Measurements from ENCODE around the gene SLC12A4. TPM values are rescaled to one million over a fixed set of nuclear protein-coding genes. Genes with fewer than 3 reads are reported as not detected.

SLC12A4 gene
- total and polyA plus RNA-seq, 2 of the 13 experiments (the other 11 are each of a cell fraction or from before 2014, with no cell fraction given) = 65.1 to 84.3 TPM

DNA sequence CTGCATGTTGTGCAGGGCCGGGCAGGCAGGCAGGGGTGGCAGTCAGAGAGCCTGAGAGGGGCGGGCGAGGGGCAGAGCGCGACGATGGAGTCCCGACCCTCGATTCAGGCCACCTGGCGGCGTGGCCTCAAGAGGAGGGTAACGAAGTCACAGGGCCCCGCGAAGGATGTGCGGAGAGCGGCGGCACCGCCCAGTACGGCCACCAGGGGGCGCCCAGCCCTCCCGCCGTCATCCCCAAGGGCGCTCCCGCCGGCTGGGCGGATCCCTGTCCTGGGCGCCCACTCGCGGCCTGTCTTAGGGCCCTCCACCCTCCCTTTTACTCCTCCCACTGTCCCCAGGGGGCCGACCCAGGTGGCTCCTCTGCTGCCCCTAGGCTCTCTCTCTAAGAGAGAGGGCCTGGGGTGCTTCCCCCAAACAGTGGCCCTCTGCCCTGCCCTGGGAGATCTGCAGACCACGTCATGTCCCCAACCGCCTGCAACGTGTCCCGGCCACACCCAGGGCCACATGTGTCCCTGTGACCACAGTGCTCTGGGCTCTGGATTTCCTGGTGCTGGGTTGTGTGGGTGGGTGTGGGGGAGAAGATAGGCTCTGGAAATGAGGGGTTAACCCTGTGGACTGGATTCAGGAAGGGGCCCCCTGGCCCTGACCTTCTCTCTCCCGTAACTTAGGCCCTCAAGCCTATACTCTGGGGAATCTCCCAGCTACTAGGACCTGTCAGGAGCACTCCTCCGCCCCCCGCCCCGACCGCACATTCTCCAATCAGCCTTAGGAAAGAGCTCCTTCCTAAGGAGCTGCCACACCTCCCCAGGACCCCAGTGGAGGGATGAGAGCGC lies 25.0 kb upstream of the SLC12A4 start (continued):
- TF ChIP-seq CREM (IDR thresholded peaks at IDR 0.05) (no peak), CREM (CRISPR knock-in tag; IDR thresholded peaks at IDR 0.05) (no peak), HNF4G (IDR thresholded peaks at IDR 0.05; ENCODE audit: borderline replicate concordance, low read depth, low read length) (no peak), HNF4G (CRISPR knock-in tag; IDR thresholded peaks at IDR 0.05; ENCODE audit: borderline replicate concordance, low read depth) (no peak), STAT5B (CRISPR knock-in tag; IDR thresholded peaks at IDR 0.05) (no peak), NFYC (CRISPR knock-in tag; IDR thresholded peaks at IDR 0.05) (peak; percentile 30; the same call in 1 of the 2 replicates), THYN1 (CRISPR knock-in tag; IDR thresholded peaks at IDR 0.05; ENCODE audit: borderline replicate concordance, low read depth) (no peak), ZNF589 (CRISPR knock-in tag; conservative IDR thresholded peaks at IDR 0.05) (peak; percentile 52; the same call in 1 of the 2 replicates), PITX1 (CRISPR knock-in tag; IDR thresholded peaks at IDR 0.05) (peak; percentile 29), ZNF550 (CRISPR knock-in tag; IDR thresholded peaks at IDR 0.05; ENCODE audit: borderline replicate concordance) (no peak), KDM2A (CRISPR knock-in tag; IDR thresholded peaks at IDR 0.05; ENCODE audit: borderline replicate concordance, low read depth) (peak; percentile 97), KAT7 (CRISPR knock-in tag; IDR thresholded peaks at IDR 0.05; ENCODE audit: borderline replicate concordance) (peak; percentile 90; the same call in 1 of the 2 replicates), NCOA1 (CRISPR knock-in tag; IDR thresholded peaks at IDR 0.05) (no peak)
- TF ChIP-seq, protein P1, sequence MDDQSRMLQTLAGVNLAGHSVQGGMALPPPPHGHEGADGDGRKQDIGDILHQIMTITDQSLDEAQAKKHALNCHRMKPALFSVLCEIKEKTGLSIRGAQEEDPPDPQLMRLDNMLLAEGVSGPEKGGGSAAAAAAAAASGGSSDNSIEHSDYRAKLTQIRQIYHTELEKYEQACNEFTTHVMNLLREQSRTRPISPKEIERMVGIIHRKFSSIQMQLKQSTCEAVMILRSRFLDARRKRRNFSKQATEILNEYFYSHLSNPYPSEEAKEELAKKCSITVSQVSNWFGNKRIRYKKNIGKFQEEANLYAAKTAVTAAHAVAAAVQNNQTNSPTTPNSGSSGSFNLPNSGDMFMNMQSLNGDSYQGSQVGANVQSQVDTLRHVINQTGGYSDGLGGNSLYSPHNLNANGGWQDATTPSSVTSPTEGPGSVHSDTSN (CRISPR knock-in tag; IDR thresholded peaks at IDR 0.05; ENCODE audit: borderline replicate concordance) = no peak
- TF ChIP-seq, protein P2, sequence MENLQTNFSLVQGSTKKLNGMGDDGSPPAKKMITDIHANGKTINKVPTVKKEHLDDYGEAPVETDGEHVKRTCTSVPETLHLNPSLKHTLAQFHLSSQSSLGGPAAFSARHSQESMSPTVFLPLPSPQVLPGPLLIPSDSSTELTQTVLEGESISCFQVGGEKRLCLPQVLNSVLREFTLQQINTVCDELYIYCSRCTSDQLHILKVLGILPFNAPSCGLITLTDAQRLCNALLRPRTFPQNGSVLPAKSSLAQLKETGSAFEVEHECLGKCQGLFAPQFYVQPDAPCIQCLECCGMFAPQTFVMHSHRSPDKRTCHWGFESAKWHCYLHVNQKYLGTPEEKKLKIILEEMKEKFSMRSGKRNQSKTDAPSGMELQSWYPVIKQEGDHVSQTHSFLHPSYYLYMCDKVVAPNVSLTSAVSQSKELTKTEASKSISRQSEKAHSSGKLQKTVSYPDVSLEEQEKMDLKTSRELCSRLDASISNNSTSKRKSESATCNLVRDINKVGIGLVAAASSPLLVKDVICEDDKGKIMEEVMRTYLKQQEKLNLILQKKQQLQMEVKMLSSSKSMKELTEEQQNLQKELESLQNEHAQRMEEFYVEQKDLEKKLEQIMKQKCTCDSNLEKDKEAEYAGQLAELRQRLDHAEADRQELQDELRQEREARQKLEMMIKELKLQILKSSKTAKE (CRISPR knock-in tag; IDR thresholded peaks at IDR 0.05; ENCODE audit: borderline replicate concordance) = 0 out of 2 replicates have a peak, but pooled peaks have one; percentile 21
- TF ChIP-seq, protein P3, sequence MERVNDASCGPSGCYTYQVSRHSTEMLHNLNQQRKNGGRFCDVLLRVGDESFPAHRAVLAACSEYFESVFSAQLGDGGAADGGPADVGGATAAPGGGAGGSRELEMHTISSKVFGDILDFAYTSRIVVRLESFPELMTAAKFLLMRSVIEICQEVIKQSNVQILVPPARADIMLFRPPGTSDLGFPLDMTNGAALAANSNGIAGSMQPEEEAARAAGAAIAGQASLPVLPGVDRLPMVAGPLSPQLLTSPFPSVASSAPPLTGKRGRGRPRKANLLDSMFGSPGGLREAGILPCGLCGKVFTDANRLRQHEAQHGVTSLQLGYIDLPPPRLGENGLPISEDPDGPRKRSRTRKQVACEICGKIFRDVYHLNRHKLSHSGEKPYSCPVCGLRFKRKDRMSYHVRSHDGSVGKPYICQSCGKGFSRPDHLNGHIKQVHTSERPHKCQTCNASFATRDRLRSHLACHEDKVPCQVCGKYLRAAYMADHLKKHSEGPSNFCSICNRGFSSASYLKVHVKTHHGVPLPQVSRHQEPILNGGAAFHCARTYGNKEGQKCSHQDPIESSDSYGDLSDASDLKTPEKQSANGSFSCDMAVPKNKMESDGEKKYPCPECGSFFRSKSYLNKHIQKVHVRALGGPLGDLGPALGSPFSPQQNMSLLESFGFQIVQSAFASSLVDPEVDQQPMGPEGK (CRISPR knock-in tag; IDR thresholded peaks at IDR 0.05) = peak; percentile 84
- TF ChIP-seq, protein P4, sequence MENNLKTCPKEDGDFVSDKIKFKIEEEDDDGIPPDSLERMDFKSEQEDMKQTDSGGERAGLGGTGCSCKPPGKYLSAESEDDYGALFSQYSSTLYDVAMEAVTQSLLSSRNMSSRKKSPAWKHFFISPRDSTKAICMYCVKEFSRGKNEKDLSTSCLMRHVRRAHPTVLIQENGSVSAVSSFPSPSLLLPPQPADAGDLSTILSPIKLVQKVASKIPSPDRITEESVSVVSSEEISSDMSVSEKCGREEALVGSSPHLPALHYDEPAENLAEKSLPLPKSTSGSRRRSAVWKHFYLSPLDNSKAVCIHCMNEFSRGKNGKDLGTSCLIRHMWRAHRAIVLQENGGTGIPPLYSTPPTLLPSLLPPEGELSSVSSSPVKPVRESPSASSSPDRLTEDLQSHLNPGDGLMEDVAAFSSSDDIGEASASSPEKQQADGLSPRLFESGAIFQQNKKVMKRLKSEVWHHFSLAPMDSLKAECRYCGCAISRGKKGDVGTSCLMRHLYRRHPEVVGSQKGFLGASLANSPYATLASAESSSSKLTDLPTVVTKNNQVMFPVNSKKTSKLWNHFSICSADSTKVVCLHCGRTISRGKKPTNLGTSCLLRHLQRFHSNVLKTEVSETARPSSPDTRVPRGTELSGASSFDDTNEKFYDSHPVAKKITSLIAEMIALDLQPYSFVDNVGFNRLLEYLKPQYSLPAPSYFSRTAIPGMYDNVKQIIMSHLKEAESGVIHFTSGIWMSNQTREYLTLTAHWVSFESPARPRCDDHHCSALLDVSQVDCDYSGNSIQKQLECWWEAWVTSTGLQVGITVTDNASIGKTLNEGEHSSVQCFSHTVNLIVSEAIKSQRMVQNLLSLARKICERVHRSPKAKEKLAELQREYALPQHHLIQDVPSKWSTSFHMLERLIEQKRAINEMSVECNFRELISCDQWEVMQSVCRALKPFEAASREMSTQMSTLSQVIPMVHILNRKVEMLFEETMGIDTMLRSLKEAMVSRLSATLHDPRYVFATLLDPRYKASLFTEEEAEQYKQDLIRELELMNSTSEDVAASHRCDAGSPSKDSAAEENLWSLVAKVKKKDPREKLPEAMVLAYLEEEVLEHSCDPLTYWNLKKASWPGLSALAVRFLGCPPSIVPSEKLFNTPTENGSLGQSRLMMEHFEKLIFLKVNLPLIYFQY (CRISPR knock-in tag; IDR thresholded peaks at IDR 0.05; ENCODE audit: borderline replicate concordance) = peak; percentile 71
- TF ChIP-seq, protein P5, sequence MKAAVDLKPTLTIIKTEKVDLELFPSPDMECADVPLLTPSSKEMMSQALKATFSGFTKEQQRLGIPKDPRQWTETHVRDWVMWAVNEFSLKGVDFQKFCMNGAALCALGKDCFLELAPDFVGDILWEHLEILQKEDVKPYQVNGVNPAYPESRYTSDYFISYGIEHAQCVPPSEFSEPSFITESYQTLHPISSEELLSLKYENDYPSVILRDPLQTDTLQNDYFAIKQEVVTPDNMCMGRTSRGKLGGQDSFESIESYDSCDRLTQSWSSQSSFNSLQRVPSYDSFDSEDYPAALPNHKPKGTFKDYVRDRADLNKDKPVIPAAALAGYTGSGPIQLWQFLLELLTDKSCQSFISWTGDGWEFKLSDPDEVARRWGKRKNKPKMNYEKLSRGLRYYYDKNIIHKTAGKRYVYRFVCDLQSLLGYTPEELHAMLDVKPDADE (CRISPR knock-in tag; IDR thresholded peaks at IDR 0.05) = no peak
